Kidney epithelial cell (primary cell): Measurements from ENCODE around the gene TACC2. TPM values are rescaled to one million over a fixed set of nuclear protein-coding genes. Genes with fewer than 3 reads are reported as not detected.
"Not testable (repeated sequence)": the region's sequence is repeated elsewhere in the genome, so short reads cannot be mapped to it uniquely, and the experiment has no call there.

ENCODE experiments used
- DNase-seq: peaks from one replicate; pipeline ENCODE4 v3.0.0-alpha.2; 2010; ENCODE audit warnings: low read depth
- H3K27me3 ChIP-seq: 2 replicates; pipeline ENCODE4 v1.6.0; 2011; ENCODE audit warnings: low read length; ENCODE audit not compliant: control insufficient read depth, insufficient read depth
- H3K36me3 ChIP-seq: 2 replicates; pipeline ENCODE4 v1.5.1; 2011; ENCODE audit warnings: low read length; ENCODE audit not compliant: control insufficient read depth, insufficient read depth
- H3K4me3 ChIP-seq: 2 replicates; pipeline ENCODE4 v1.5.1; 2011; ENCODE audit warnings: low read depth, mild to moderate bottlenecking, control low read depth, low read length
- total RNA-seq: library from RNA; depleted of rRNA; stranded (reverse); fragments of >200 nt; gene quantifications from 2 replicates; pipeline ENCODE4 v1.2.3, GENCODE V29; 2015
- TF ChIP-seq, protein P1 (sequence below): IDR thresholded peaks from 2 replicates; pipeline ENCODE4 v1.5.1; 2011; ENCODE audit warnings: mild to moderate bottlenecking, moderate library complexity, low read length, control low read depth, inconsistent platforms; ENCODE audit not compliant: insufficient read depth, poor library complexity, severe bottlenecking

TACC2 gene
- total RNA-seq, 1 donor from 2014 or later, result 26.9 TPM

DNA sequence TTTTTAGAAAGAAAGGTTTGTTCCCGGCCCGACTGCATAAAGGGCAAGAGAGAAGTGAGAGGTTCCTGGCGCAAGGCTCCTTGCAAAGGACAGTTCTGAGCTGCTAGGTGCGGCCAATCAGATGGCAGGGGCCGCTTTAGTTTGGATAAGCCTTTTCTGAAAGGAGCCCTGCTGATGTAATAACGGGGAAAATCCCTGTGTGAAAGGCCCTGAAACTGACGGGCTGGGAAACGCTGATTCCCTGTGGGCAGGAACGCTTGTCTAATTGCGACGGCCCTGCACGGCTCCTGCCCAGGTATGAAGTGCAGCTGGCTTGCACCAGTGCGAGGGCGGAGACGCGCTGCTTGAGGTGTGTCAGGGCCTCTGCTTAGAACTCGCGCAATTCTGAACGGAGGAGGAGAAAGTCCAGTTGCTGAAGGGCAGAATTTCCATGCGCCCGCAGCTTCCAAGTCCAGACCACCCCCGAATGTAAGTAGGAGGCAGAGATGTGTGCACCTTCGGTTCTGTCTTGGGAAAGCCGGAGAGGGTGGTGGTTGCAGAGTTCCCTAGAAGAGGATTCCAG is 30.5 kb downstream of the TACC2 start:
- H3K36me3 ChIP-seq, result no peaks in the 10 kb centered on the region
- TF ChIP-seq, protein P1, sequence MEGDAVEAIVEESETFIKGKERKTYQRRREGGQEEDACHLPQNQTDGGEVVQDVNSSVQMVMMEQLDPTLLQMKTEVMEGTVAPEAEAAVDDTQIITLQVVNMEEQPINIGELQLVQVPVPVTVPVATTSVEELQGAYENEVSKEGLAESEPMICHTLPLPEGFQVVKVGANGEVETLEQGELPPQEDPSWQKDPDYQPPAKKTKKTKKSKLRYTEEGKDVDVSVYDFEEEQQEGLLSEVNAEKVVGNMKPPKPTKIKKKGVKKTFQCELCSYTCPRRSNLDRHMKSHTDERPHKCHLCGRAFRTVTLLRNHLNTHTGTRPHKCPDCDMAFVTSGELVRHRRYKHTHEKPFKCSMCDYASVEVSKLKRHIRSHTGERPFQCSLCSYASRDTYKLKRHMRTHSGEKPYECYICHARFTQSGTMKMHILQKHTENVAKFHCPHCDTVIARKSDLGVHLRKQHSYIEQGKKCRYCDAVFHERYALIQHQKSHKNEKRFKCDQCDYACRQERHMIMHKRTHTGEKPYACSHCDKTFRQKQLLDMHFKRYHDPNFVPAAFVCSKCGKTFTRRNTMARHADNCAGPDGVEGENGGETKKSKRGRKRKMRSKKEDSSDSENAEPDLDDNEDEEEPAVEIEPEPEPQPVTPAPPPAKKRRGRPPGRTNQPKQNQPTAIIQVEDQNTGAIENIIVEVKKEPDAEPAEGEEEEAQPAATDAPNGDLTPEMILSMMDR, result no peak
- DNase-seq, result no peak
- H3K27me3 ChIP-seq, result no peaks in the 10 kb centered on the region
- peak overlapping the region; percentile 10 for H3K4me3 ChIP-seq

DNA sequence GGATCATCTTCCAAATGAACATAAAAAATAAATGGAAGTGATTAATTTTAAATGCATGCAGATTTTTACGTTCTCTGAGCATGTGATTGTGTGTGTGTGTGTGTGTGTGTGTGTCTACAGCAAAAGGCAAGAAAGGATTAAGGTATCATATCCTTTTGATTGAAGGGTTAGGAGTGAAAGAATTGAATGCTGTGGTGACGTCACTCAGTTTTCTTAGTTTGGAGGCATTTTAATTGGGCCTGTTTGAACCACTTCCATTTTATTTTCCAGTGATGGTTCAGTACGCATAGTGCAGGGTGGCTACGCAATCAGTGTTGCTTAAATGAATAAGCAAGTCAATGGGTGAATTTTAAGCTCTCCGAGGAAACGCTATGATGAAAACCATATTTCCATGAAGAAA is 31.3 kb downstream of the TACC2 start:
- no peaks in the 10 kb centered on the region for H3K27me3 ChIP-seq
- H3K4me3 ChIP-seq, result no peak overlapping the region
- TF ChIP-seq, protein P1, result no peak
- no peak for DNase-seq
- no peaks in the 10 kb centered on the region for H3K36me3 ChIP-seq

DNA sequence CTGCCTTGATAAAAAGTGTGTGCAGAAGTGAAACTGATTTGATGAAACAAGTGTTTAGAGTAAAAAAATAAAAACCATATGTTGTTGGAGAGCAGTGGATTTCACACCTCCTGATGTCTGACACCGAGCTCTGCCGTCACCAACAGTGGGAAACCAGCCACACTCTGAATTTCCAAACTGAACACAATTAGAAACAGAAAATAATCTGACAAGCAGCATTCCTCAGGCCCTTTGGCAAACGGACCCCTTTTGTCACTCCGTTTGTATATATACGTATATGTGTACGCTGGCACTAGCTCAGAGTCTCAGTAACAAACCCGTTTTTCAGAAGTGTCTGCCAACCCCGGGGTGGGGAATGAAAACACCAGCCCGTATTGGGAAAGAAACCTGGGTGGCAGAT is 32.4 kb downstream of the TACC2 start:
- DNase-seq, result no peak
- no peak overlapping the region for H3K4me3 ChIP-seq
- TF ChIP-seq, protein P1, result no peak
- no peaks in the 10 kb centered on the region for H3K27me3 ChIP-seq
- H3K36me3 ChIP-seq, result no peaks in the 10 kb centered on the region

DNA sequence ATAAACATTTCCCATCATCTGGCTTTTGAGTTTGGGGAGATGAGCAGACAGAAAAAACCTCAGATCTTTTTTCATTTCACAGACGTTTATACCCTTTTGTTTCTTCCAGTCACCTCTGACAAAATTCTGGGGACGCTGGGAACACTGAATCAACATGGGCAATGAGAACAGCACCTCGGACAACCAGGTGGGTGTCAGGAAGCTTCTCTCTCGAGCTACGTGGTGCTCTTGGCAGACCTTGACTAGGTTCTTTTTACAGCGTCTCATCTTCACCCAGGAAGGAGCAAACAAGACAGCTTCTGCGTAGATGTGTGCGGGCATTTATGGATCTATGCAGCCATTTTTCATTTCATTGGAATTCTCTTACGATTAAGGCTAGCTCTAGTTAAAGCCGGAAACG is 32.9 kb downstream of the TACC2 start:
- TF ChIP-seq, protein P1, result no peak
- no peak for DNase-seq
- Histone ChIP-seq H3K36me3 (no peaks in the 10 kb centered on the region), H3K27me3 (no peaks in the 10 kb centered on the region), H3K4me3 (no peak overlapping the region)

DNA sequence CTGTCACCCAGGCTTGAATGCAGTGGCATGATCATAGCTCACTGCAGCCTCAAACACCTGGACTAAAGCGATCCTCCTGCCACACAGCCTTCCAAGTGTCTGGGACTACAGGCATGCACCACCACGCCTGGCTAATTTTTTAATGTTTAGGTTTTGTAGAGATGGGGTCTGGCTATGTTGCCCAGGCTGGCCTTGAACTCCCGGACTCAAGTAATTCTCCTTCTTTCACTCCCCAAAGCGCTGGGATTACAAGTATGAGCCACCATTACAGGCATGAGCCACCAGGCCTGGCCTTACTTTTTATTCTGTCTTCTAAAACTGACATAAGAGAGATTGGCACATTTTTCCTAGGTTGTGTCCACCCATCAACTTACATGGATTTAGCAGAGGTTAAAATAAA is 33.3 kb downstream of the TACC2 start:
- TF ChIP-seq, protein P1, result no peak
- no peak for DNase-seq
- Histone ChIP-seq H3K27me3 (no peaks in the 10 kb centered on the region), H3K4me3 (no peak overlapping the region), H3K36me3 (no peaks in the 10 kb centered on the region)

DNA sequence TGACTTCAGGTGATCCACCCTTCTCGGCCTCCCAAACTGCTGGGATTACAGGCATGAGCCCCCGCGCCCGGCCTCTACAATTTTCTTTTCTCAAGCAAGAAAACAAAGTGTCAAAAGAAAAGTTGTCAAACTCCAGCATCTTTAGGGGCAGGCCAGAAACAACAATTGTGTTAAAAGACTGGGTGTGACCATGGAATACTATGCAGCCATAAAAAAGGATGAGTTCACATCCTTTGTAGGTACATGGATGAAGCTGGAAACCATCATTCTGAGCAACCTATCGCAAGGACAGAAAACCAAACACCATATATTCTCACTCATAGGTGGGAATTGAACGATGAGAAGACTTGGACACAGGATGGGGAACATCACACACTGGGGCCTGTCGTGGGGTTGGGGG is 34.3 kb downstream of the TACC2 start:
- H3K27me3 ChIP-seq, H3K36me3 ChIP-seq, DNase-seq, H3K4me3 ChIP-seq: not testable (repeated sequence)
